HT-29 (cell line): Measurements from ENCODE around the gene TSPAN13. TPM values are rescaled to one million over a fixed set of nuclear protein-coding genes. Genes with fewer than 3 reads are reported as not detected.

Experiments used
- DNase-seq: peaks from one replicate; pipeline ENCODE4 v3.0.0-alpha.2; 2015; ENCODE audit warnings: low spot score
- total RNA-seq: library from RNA; depleted of rRNA; stranded (reverse); fragments of >200 nt; shearing (Covaris generic); gene quantifications from 2 replicates; pipeline ENCODE4 v1.2.3, GENCODE V29; 2014; rRNA removed

The TSPAN13 gene
- total RNA-seq, 1 experiment from 2014 or later, result 33.8 TPM

DNA sequence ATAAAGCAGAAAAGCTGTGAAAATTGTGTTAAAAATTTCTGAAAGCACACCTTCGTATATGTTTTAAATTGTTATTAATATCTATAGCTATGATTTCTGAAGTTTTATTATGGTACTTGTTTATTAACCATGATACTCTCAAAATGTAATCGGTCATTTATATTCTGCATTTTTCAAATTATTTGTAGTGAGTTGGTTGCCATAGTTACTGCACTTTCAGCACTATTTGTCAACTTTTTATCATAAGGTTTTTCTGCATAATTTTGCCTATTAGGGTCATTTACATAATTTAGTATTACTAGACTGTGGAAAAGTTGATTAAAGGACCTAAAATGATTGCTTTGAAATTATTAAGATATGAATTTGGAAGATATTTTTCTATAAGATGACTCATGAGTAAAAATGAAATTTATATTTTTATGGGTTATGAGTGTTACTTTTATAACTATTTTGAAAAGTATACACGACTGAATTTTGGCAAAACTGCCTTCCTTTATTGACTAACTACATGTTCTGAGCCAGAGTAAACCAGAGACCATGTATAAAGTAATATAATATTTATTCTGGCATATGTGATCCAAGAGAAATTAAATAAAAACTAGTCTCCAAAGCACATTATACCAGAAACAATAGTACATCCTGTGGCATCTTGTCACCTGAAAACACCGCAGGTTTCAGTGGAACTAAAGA lies 59.1 kb downstream of the TSPAN13 start:
- no peak for DNase-seq

DNA sequence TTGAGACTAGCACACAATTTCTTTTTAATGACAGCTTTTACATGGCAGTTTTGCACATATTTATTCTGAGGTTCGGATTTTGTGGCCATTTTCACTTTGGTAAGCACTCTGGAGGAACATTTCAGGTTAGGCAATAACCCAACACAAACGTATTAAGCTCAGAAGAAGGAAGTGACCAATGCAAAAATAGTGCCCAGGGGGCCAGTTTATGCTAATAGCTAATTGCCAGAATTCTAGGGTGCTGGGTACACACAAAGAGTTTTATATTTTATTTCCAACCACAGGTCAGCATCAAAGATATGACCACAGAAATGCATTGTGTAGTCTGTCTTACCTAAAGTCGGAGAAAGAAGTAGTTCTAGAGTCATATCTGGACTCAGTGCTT lies 59.7 kb downstream of the TSPAN13 start:
- DNase-seq, result no peak

DNA sequence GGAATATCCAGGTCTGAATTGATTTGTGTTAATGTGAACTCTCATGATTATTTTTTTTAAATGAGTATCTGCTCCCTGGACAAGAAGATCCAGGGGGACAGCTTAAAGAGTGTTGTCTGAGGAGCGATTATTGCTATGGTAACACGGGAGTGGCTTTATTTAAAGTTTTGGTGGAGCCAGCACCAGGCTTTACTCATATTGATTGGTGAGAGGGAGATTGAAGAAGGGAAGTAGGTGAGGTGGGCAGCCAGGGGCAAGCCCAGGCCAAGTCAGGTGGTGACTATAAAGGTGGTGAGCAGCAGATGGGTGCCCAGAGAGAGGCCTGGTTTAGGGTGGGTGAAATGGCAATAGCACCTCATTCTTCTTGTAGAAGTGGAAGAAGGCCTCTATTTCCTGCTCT lies 61.4 kb downstream of the TSPAN13 start:
- peak; percentile 48 for DNase-seq

DNA sequence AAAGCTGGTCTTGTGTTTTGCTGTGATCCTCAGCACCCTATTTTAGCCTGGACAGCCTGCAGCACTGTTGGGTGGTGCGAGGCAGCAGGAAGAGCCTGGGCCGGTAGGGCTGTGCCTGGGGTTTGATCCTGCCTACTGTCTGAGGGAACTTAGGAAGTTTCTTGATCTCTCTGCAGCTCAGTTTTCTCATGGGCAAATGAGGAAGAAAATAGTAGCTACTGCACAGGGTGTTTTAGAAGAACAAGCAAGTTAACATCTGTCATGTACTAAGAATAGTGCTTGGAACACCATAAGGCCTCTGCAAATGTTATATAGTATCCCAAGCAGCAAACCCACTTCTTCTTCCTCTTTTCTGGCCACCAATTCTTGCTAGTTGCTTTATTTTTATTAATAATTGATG lies 63.3 kb downstream of the TSPAN13 start:
- DNase-seq, result no peak

DNA sequence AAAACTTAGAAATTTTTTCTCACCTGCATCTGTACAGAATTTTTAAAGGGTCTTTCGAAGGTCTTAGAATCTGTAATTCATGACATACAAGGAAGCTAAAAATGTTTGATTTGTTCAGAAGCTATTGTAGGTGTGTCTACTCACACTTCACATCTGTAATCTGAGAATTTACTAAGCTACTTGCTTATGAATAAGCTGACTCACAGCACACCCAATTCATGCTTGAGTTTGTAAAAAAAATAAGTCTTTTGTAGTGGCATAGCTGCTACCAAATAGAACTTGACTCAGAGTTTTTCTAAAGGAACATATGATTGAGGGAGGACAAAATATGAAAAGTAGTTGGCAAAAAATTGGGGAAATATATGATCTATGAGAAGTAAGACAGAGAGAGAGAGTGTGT lies 64.0 kb downstream of the TSPAN13 start:
- no peak for DNase-seq

DNA sequence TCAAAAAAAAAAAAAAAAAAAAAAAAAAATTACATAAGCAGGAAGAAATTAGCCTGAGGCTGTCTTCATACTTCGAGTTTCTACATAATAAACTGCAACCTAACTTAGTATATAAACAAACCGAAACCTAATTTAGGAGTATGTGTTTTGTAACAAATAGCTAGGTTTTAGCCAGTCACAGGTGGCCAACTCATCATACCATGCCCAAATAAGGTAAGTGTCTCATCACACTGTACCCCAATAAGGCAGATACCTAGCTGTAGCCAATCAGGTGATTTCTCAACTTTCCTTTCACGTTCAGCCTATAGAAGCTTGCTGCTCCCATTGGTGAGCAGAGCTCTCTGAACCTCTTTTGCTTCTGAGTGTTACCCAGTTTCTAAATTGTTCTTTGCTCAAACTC lies 65.2 kb downstream of the TSPAN13 start:
- no peak for DNase-seq

DNA sequence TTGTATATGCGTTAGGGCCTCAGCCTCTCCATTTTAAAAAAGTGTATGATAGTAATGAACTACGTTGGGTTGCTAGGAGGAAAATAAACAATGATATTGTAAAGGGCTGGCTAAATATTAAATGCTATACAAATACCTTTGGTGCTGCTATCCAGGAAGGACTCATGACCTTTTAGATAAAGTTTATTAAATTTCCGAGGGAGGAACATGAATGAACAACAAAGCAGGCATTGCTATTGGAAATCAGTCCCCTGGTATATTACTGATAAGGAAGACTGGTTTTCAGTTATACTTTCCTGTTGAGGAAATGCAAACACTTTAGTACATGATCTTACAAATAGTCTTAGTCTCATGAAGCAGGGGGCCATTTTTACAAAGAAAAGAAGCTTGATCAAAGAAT lies 68.5 kb downstream of the TSPAN13 start:
- DNase-seq, result peak; percentile 74

DNA sequence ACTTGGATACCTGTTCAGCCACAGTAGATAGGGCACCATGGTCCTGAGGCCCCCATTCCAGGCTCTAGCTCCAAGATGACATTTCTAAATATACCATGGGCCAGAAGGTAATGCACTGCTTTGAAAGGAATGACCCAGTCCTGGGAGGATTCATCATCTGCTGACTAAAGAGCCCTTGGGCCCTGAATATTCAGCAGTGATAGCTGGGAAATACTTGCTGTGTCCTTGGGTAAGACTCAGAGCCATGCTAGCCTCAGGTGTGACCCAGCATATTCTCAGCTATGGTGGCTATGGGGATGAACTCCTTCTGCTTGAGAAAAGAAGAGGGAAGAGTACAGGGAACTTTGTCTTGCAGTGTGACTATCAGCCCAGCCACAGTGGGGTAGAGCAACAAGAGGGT lies 72.5 kb downstream of the TSPAN13 start:
- DNase-seq, result no peak

DNA sequence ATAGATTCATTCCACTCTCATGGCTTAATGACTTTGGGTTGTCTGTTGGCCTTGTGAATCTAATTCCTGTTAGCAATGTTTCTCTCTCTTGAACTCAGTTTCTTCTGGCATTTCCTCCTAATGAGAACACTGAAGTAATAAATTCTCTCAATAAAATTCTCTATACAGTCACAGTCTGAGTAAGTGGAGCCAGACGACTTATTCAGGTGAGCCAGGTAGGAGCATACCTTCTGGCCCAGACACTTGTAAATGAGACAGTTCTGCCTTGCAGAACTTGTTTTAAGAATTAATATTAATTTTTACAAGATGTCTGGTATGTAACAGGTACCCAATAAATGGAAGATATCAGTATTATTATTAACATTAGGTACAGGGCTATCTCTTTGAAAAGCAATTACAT lies 79.8 kb downstream of the TSPAN13 start:
- no peak for DNase-seq

Other genes with a start within 250 kb of the TSPAN13 start
- not detected in 2 replicates for gene LRRC72, start 226.9 kb upstream of the TSPAN13 start, total RNA-seq
- gene ANKMY2, start 108.0 kb upstream of the TSPAN13 start, total RNA-seq, result 8.8 and 10.2 TPM in 2 replicates
- gene BZW2, start 107.6 kb upstream of the TSPAN13 start, total RNA-seq, result 110 and 115 TPM in 2 replicates
- 163 and 215 TPM in 2 replicates for gene AGR2, start 51.2 kb downstream of the TSPAN13 start, total RNA-seq
- 6.2 and 17.9 TPM in 2 replicates for gene AGR3, start 128.2 kb downstream of the TSPAN13 start, total RNA-seq